IPS-18a (cell line): Measurements from ENCODE around the gene RASIP1.

Experiments
- H3K27ac ChIP-seq: one replicate; pipeline ENCODE4 v1.5.1; 2013; ENCODE audit warnings: low read length
- H3K27me3 ChIP-seq: one replicate; pipeline ENCODE4 v1.6.1; 2013; ENCODE audit warnings: mild to moderate bottlenecking, low read length; ENCODE audit not compliant: control insufficient read depth, insufficient read depth
- H3K36me3 ChIP-seq: one replicate; pipeline ENCODE4 v1.6.1; 2013; ENCODE audit warnings: low read depth, low read length; ENCODE audit not compliant: control insufficient read depth
- H3K4me1 ChIP-seq: one replicate; pipeline ENCODE4 v1.6.1; 2013; ENCODE audit warnings: low read depth, low read length; ENCODE audit not compliant: control insufficient read depth
- H3K4me3 ChIP-seq: one replicate; pipeline ENCODE4 v1.5.1; 2013; ENCODE audit warnings: low read length
- H3K9ac ChIP-seq: one replicate; pipeline ENCODE4 v1.6.1; 2013; ENCODE audit warnings: mild to moderate bottlenecking, low read length, moderate library complexity
- H3K9me3 ChIP-seq: one replicate; pipeline ENCODE4 v1.6.1; 2013; ENCODE audit warnings: low read depth, low read length; ENCODE audit not compliant: control insufficient read depth

Gene RASIP1

GRCh38 chr19:48714759-48715675 lies 25.4 kb downstream of the RASIP1 start:
- Histone ChIP-seq H3K4me3 (peak overlapping the region; percentile 87), H3K27me3 (no peaks in the 10 kb centered on the region), H3K27ac (no peak overlapping the region), H3K36me3 (no peaks in the 10 kb centered on the region), H3K9me3 (no peaks in the 10 kb centered on the region), H3K9ac (peak overlapping the region; percentile 58), H3K4me1 (peaks cover 24% of the 10 kb centered on the region)

GRCh38 chr19:48713864-48714755 lies 26.3 kb downstream of the RASIP1 start:
- Histone ChIP-seq H3K9me3 (no peaks in the 10 kb centered on the region), H3K4me1 (peaks cover 21% of the 10 kb centered on the region), H3K4me3 (peak overlapping the region; percentile 87), H3K27ac (no peak overlapping the region), H3K36me3 (no peaks in the 10 kb centered on the region), H3K9ac (peak overlapping the region; percentile 58), H3K27me3 (no peaks in the 10 kb centered on the region)

GRCh38 chr19:48713041-48713863 lies 27.2 kb downstream of the RASIP1 start:
- H3K4me3 ChIP-seq = peak overlapping the region; percentile 87
- no peaks in the 10 kb centered on the region for H3K27me3 ChIP-seq
- H3K4me1 ChIP-seq = peaks cover 19% of the 10 kb centered on the region
- no peaks in the 10 kb centered on the region for H3K9me3 ChIP-seq
- H3K9ac ChIP-seq = peak overlapping the region; percentile 33
- no peaks in the 10 kb centered on the region for H3K36me3 ChIP-seq
- no peak overlapping the region for H3K27ac ChIP-seq

- no peak overlapping the region for H3K27ac ChIP-seq
- no peak overlapping the region for H3K9ac ChIP-seq
- H3K4me1 ChIP-seq = peaks cover 10% of the 10 kb centered on the region
- H3K36me3 ChIP-seq = no peaks in the 10 kb centered on the region
- H3K27me3 ChIP-seq = no peaks in the 10 kb centered on the region
- no peak overlapping the region for H3K4me3 ChIP-seq
- no peaks in the 10 kb centered on the region for H3K9me3 ChIP-seq
These were observed 29.2 kb downstream of the RASIP1 start for GRCh38 chr19:48711106-48711662.

GRCh38 chr19:48708471-48708870 lies 31.9 kb downstream of the RASIP1 start:
- Histone ChIP-seq H3K9me3 (no peaks in the 10 kb centered on the region), H3K27me3 (no peaks in the 10 kb centered on the region), H3K27ac (no peak overlapping the region), H3K9ac (no peak overlapping the region), H3K4me1 (peaks cover 5% of the 10 kb centered on the region), H3K4me3 (no peak overlapping the region), H3K36me3 (no peaks in the 10 kb centered on the region)

- Histone ChIP-seq H3K9ac (no peak overlapping the region), H3K27ac (no peak overlapping the region), H3K27me3 (no peaks in the 10 kb centered on the region), H3K36me3 (no peaks in the 10 kb centered on the region), H3K9me3 (no peaks in the 10 kb centered on the region), H3K4me3 (no peak overlapping the region), H3K4me1 (no peaks in the 10 kb centered on the region)
These were observed 35.0 kb downstream of the RASIP1 start for GRCh38 chr19:48705431-48705830.

- Histone ChIP-seq H3K9me3 (no peaks in the 10 kb centered on the region), H3K4me3 (no peak overlapping the region), H3K27me3 (no peaks in the 10 kb centered on the region), H3K9ac (no peak overlapping the region), H3K36me3 (no peaks in the 10 kb centered on the region), H3K27ac (no peak overlapping the region), H3K4me1 (no peaks in the 10 kb centered on the region)
These were observed 37.1 kb downstream of the RASIP1 start for GRCh38 chr19:48703316-48703715.

GRCh38 chr19:48702701-48703100 lies 37.7 kb downstream of the RASIP1 start:
- Histone ChIP-seq H3K36me3 (no peaks in the 10 kb centered on the region), H3K9me3 (no peaks in the 10 kb centered on the region), H3K27me3 (no peaks in the 10 kb centered on the region), H3K9ac (no peak overlapping the region), H3K4me3 (no peak overlapping the region), H3K27ac (no peak overlapping the region), H3K4me1 (no peaks in the 10 kb centered on the region)

GRCh38 chr19:48698046-48698445 lies 42.4 kb downstream of the RASIP1 start:
- no peak overlapping the region for H3K27ac ChIP-seq
- no peak overlapping the region for H3K9ac ChIP-seq
- no peak overlapping the region for H3K4me3 ChIP-seq

GRCh38 chr19:48696353-48697010 lies 43.9 kb downstream of the RASIP1 start:
- no peaks in the 10 kb centered on the region for H3K4me1 ChIP-seq
- no peaks in the 10 kb centered on the region for H3K36me3 ChIP-seq
- H3K27ac ChIP-seq = no peak overlapping the region
- peak overlapping the region; percentile 41 for H3K9ac ChIP-seq
- no peaks in the 10 kb centered on the region for H3K9me3 ChIP-seq
- H3K4me3 ChIP-seq = peak overlapping the region; percentile 84
- peaks cover 7% of the 10 kb centered on the region for H3K27me3 ChIP-seq

More at GRCh38 chr19:48698046-48698445, 42.4 kb downstream of the RASIP1 start:
- H3K4me1 ChIP-seq = no peaks in the 10 kb centered on the region
- no peaks in the 10 kb centered on the region for H3K9me3 ChIP-seq
- peaks cover 7% of the 10 kb centered on the region for H3K27me3 ChIP-seq
- H3K36me3 ChIP-seq = no peaks in the 10 kb centered on the region
